ENCODE data around the gene POU2F3.

DNA sequence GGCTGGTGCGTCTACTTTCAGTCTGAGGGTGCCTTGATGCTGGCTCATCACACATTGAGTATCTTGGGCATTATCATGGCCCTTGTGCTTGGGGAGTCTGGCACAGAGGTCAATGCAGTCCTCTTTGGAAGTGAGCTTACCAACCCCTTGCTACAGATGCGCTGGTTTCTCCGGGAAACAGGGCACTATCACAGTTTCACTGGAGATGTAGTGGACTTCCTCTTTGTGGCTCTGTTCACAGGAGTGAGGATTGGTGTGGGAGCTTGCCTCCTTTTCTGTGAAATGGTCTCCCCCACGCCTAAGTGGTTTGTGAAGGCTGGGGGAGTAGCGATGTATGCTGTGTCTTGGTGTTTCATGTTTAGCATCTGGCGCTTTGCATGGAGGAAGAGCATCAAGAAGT, 90.1 kb downstream of the POU2F3 start:
- no peak for TF ChIP-seq CTCF (IDR thresholded peaks at IDR 0.05)
- no peak for TF ChIP-seq EZH2 (IDR thresholded peaks at IDR 0.05)
